ENCODE data around the gene NDUFB10. TPM values are rescaled to one million over a fixed set of nuclear protein-coding genes. Genes with fewer than 3 reads are reported as not detected.

Gene NDUFB10
- polyA plus RNA-seq, 4 donors: 125 to 156 (median 130) TPM

DNA sequence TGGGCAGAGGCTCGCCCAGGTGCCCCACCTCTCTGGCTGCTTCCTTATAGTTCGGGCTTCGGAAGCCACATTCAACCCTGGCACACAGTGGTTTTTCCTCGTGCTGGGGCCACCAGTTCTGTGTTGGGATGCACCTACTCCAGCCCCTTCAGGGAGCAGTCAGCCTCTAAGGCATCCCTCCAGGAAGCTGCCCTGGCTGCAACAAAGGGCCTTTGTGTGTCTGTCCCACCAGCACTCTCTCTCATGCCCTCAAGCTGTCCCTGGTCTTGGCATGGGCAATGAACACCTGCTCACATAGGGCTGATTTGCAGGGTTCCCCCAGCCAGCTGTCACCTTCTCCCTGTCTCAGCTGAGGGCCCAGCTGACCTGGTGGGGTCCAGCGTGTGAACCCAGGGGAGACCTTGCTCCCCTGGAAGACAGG lies 22.7 kb downstream of the NDUFB10 start:
- DNase-seq (ENCODE audit: low read depth in 4 of 4, low spot score in 3 of 4): no peak

- no peak for DNase-seq (ENCODE audit: low read depth in 4 of 4, low spot score in 3 of 4)
Measured at GRCh38 chr16:1982991-1983543, 23.7 kb downstream of the NDUFB10 start.

GRCh38 chr16:1983544-1984346 lies 24.4 kb downstream of the NDUFB10 start, which contains the start of gene GFER:
GFER (plus strand) TSS chr16:1984193; CDS start chr16:1984219, 26 bp downstream.
- peak; percentile 78 to 87 (median 83) for DNase-seq (ENCODE audit: low read depth in 4 of 4, low spot score in 3 of 4)

DNA sequence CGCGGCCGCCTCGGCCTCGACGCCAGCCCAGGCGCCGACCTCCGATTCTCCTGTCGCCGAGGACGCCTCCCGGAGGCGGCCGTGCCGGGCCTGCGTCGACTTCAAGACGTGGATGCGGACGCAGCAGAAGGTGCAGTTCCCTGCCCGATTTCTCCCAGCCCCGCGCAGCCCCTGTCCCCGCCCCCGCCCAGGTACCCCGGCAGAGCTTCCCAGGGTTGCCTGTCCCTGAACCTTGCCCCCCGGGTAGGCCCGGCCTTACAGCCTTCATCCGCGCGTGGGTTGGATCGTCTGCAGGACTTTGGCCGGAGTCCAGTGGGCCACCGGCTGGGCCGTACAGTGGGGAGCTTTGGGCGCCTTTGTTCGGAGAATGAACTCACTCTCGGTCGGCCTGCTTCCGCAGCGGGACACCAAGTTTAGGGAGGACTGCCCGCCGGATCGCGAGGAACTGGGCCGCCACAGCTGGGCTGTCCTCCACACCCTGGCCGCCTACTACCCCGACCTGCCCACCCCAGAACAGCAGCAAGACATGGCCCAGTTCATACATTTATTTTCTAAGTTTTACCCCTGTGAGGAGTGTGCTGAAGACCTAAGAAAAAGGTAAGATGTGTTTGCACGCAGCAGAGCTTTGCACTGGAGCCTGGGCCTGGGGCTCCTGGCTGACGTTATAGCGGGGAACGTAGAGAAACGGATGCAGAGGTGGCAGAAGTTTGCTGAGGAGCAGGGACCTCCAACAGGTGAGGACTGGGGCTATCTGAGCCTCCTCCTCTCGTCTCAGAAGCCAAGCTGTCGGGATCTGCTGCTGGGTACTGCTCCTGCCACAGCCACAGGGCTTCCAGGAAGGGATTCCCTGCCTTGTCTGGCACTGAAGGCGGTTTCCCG lies 25.2 kb downstream of the NDUFB10 start:
- DNase-seq (ENCODE audit: low read depth in 4 of 4, low spot score in 3 of 4): no peak

GRCh38 chr16:1985466-1986150 lies 26.3 kb downstream of the NDUFB10 start:
- DNase-seq (ENCODE audit: low read depth in 4 of 4, low spot score in 3 of 4): no peak

DNA sequence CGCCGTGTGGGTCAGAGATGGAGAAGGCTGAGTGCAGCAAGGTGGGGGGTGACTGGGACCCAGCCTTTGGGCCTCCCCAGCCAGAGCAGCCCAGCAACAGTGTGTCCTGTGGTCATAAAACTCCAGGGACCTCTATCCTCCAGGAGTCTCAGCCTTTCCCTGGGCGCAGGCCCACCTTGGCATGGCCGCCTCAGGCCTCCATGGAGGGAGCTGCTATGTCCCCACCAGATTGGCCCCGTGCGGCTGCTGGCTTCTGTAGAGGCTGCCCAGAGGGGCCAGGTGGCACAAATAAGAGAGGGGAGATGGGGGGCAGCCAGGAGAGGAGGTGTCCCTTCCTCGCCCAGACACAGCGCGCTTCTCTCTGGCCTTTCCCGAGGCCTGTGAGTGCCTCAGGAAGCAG lies 27.9 kb downstream of the NDUFB10 start:
- DNase-seq (ENCODE audit: low read depth in 4 of 4, low spot score in 3 of 4): no peak

DNA sequence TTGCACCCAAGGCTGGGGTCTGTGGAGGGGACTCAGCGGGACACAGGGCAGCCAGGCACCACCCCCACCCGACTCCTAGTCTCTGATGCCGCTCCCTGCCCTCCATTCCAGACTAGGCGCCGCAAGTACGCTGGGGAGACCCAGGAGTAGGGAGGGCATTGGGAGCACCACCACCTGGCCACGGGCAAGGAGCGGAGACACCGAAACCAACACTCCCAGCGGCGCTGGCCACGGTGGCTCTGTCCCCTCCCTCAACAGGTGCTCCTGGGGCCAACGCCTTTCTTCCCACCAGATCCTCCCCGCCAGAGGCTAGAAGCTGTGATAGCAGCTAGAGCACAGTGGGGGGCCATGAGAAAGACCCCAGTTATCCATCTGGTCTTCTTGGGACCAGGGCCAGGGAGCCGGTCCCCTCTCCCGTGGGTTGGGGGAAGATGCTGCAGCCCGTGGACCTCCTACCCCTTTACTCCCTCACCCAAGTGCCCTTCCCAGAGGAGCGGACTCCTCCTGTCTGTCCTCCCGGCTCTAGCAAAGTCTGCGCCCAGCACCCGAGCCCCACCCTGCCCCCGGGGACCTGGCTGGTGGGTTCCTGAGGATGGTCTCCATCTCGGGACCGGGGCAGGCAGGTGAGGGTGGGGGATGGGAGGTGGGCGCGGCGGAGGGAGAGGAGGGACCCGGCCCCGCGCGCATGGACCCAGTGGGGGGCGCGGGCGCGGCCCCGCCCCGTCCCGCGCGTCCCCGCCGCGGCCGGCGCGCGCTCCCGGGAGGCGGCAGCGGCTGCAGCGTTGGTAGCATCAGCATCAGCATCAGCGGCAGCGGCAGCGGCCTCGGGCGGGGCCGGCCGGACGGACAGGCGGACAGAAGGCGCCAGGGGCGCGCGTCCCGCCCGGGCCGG lies 30.1 kb downstream of the NDUFB10 start, which contains the start of gene SYNGR3:
Gene SYNGR3 (plus strand): TSS at position 762 of the 892 bp plus-strand sequence. CDS start 133 bp downstream, outside the sequence.
- no peak for DNase-seq (ENCODE audit: low read depth in 4 of 4, low spot score in 3 of 4)

DNA sequence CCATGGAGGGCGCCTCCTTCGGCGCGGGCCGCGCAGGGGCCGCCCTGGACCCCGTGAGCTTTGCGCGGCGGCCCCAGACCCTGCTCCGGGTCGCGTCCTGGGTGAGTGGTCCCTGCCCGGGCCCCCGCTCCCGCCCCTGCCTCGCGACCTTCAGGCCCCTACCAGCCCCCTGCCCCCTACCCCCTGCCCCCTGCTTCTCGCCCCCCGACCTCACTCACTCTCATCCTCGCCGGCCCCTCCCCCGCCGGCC lies 30.7 kb downstream of the NDUFB10 start:
- DNase-seq (ENCODE audit: low read depth in 4 of 4, low spot score in 3 of 4): no peak

- no peak for DNase-seq (ENCODE audit: low read depth in 4 of 4, low spot score in 3 of 4)
Measured at GRCh38 chr16:1990351-1991134, 31.2 kb downstream of the NDUFB10 start.

- no peak for DNase-seq (ENCODE audit: low read depth in 4 of 4, low spot score in 3 of 4)
Measured at GRCh38 chr16:1991135-1991551, 31.8 kb downstream of the NDUFB10 start.

DNA sequence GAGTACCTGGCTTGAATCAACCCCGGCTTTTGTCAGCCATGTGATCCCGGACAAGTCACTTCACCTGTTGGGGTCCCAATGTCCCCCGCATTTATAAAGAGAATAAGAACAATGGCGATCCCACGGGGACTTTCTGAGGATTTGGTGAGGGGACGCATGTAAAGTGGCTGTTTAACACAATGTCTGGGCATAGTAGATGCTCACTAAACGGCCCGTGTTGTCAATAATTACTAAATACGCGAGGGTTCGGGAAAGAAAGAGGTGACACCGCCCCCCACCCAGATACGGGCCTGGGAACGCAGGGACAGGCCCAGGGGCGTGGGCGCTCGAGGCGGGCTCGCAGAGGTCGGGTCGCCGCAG lies 32.2 kb downstream of the NDUFB10 start:
- DNase-seq (ENCODE audit: low read depth in 4 of 4, low spot score in 3 of 4): no peak

DNA sequence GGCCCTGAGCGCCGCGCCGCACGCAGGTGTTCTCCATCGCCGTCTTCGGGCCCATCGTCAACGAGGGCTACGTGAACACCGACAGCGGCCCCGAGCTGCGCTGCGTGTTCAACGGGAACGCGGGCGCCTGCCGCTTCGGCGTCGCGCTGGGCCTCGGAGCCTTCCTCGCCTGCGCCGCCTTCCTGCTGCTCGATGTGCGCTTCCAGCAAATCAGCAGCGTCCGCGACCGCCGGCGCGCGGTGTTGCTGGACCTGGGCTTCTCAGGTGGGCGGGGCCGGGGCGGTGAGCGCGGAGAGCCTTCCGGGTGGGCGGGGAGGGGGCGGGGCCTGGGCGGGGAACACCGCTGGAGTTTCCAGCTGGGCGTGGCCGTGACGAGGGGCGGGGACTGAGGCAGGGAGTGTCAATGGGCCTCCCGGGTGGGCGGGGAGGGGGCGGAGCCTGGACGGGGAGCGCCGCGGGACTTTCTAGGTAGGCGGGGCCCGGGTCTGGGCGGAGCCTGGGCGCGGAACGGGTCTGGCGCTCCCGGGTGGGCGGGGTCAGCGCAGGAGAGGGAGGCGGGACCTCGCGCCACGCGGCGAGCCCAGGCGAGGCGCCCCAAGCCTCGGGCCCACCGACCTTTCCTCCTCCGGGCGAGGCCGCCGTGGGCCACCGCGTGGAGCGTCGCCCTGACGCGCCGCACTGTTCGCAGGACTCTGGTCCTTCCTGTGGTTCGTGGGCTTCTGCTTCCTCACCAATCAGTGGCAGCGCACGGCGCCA lies 32.8 kb downstream of the NDUFB10 start:
- DNase-seq (ENCODE audit: low read depth in 4 of 4, low spot score in 3 of 4): peak; percentile 75 to 81 (median 79)

DNA sequence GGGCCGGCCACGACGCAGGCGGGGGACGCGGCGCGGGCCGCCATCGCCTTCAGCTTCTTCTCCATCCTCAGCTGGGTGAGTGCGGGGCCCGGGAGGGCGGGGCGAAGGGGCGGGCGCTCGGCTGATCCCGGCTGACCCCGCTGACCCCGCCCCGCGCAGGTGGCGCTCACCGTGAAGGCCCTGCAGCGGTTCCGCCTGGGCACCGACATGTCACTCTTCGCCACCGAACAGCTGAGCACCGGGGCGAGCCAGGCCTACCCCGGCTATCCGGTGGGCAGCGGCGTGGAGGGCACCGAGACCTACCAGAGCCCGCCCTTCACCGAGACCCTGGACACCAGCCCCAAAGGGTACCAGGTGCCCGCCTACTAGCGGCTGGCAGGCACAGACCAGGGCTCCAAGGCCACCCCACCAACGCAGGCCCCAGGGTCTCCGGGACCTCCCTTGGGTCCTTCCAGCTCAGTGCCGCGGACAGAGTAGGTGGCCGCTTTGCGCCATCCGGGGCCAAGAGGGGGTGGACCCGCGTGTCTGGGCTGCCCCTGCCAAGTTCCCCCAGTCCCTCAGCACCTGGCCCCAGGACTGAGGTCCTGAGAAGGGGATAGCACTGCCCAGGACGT lies 33.5 kb downstream of the NDUFB10 start:
- no peak for DNase-seq (ENCODE audit: low read depth in 4 of 4, low spot score in 3 of 4)

DNA sequence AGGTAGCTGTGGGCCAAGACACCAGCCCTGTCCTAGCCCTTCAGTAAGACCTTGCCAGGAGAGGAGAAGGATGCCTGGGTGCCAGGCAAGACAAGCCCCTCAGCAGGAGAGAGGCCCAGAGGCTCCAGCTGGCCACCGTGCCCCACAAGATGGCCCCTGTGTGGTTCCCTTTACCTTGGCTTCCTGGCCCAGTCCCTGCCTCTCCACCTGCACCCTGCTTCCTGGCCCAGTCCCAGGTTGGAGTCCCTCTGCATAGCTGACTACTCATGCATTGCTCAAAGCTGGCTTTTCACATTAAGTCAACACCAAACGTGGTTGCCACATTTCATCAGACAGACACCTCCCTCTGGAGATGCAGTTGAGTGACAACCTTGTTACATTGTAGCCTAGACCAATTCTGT lies 34.4 kb downstream of the NDUFB10 start:
- DNase-seq (ENCODE audit: low read depth in 4 of 4, low spot score in 3 of 4): no peak

GRCh38 chr16:1997494-1998359 lies 38.4 kb downstream of the NDUFB10 start:
- no peak for DNase-seq (ENCODE audit: low read depth in 4 of 4, low spot score in 3 of 4)

- DNase-seq (ENCODE audit: low read depth in 4 of 4, low spot score in 3 of 4): no peak
Measured at GRCh38 chr16:1998360-1998835, 39.1 kb downstream of the NDUFB10 start.
